ENCODE measurements around the gene FOXF2. TPM values are rescaled to one million over a fixed set of nuclear protein-coding genes. Genes with fewer than 3 reads are reported as not detected.

Gene FOXF2
- total and polyA plus RNA-seq, 2 donors (not counting 1 experiment from before 2014, with no cell fraction given) = not detected

- H3K9ac ChIP-seq (ENCODE audit: low read length) = no peak overlapping the region
Measured at GRCh38 chr6:1382883-1383728, 6.3 kb upstream of the FOXF2 start.

More at GRCh38 chr6:1382883-1383728, 6.3 kb upstream of the FOXF2 start:
- H3K27me3 ChIP-seq (replicated peaks in 1 of 4; ENCODE audit: control extremely low read depth in 1 of 4, control insufficient read depth in 3 of 4, insufficient read depth in 4 of 4, low read length in 3 of 4) = peaks cover 2 to 95% (median 68%) of the 10 kb centered on the region in 4 experiments
- intact Hi-C loops (cut with micrococcal nuclease) = loop anchor here (5.0 kb wide), 1 partner anchor 991 kb away; the partner anchor contains the start of gene IRF4
- H3K27ac ChIP-seq (ENCODE audit: low read length in 2 of 2) = no peak overlapping the region
- H3K36me3 ChIP-seq (replicated peaks in 1 of 2; ENCODE audit: control extremely low read depth in 1 of 2, control insufficient read depth in 1 of 2, extremely low read depth in 1 of 2, insufficient read depth in 2 of 2, low read length in 1 of 2) = no peaks in the 10 kb centered on the region
- H3K9me3 ChIP-seq (ENCODE audit: control extremely low read depth in 1 of 3, control insufficient read depth in 2 of 3, insufficient read depth in 1 of 3, low read length in 2 of 3) = peaks cover 0 to 53% (median 0%) of the 10 kb centered on the region in 3 donors
- Mint-ChIP-seq H3K4me1 (peaks cover 41% of the 10 kb centered on the region), H3K27me3 (peaks cover 66% of the 10 kb centered on the region), H3K9me3 (ENCODE audit: insufficient read depth) (no peaks in the 10 kb centered on the region), H3K27ac (no peak overlapping the region), H3K4me3 (peak overlapping the region; percentile 13)
- CTCF ChIA-PET = interaction anchor here (0.6 to 1.0 kb wide), 3 partner anchors 29 to 790 kb away, joined by 3 to 4 read pairs (median 3); no protein-coding TSS in a partner anchor
- POLR2A ChIA-PET = no interaction called here
- H3K4me3 ChIP-seq (ENCODE audit: control extremely low read depth in 1 of 5, extremely low read depth in 1 of 5, insufficient read depth in 1 of 5, low read depth in 2 of 5, low read length in 4 of 5) = no peak overlapping the region
- ATAC-seq (ENCODE audit: low read depth) = no peak
- H3K79me2 ChIP-seq (ENCODE audit: control insufficient read depth, insufficient read depth, low read length) = no peaks in the 10 kb centered on the region
- no peaks in the 10 kb centered on the region for H4K20me1 ChIP-seq (ENCODE audit: control insufficient read depth, insufficient read depth, low read length, poor library complexity, severe bottlenecking)
- TF ChIP-seq EZH2 (IDR thresholded peaks at IDR 0.05; ENCODE audit: borderline replicate concordance, insufficient read depth, low read depth, low read length, poor library complexity, severe bottlenecking) (no peak), CTCF (IDR thresholded peaks at IDR 0.05) (no peak)
- no peak overlapping the region for H2AFZ ChIP-seq (ENCODE audit: insufficient read depth, low read depth, low read length, poor library complexity, severe bottlenecking)
- peaks cover 57 to 76% of the 10 kb centered on the region in 2 donors for H3K4me1 ChIP-seq (ENCODE audit: control insufficient read depth in 2 of 2, insufficient read depth in 2 of 2, low read length in 2 of 2)
- peak overlapping the region; percentile 48 for H3K4me2 ChIP-seq (replicated peaks; ENCODE audit: low read depth, low read length, poor library complexity, severe bottlenecking)
- WGBS (ENCODE audit: insufficient coverage) = 4% methylated on average over 52 of the region's 57 CpGs
- peak; percentile 24 for DNase-seq

Measured in B cell (primary cell).